GM18868 (cell line): ENCODE data around the gene FBXL19.
A peak's percentile ranks its signal among the peaks of the same experiment; 100 is the strongest.

Experiments used
- ATAC-seq: cut with Tn5 transposase; IDR thresholded peaks from one replicate; pipeline ENCODE4 v1.9.1; 2021; ENCODE audit warnings: mild to moderate bottlenecking, moderate library complexity; ENCODE audit not compliant: unreplicated experiment

Gene FBXL19

GRCh38 chr16:30894540-30895368 is 28.6 kb upstream of the FBXL19 start:
- ATAC-seq = no peak

GRCh38 chr16:30895627-30896260 is 27.6 kb upstream of the FBXL19 start:
- ATAC-seq = no peak

DNA sequence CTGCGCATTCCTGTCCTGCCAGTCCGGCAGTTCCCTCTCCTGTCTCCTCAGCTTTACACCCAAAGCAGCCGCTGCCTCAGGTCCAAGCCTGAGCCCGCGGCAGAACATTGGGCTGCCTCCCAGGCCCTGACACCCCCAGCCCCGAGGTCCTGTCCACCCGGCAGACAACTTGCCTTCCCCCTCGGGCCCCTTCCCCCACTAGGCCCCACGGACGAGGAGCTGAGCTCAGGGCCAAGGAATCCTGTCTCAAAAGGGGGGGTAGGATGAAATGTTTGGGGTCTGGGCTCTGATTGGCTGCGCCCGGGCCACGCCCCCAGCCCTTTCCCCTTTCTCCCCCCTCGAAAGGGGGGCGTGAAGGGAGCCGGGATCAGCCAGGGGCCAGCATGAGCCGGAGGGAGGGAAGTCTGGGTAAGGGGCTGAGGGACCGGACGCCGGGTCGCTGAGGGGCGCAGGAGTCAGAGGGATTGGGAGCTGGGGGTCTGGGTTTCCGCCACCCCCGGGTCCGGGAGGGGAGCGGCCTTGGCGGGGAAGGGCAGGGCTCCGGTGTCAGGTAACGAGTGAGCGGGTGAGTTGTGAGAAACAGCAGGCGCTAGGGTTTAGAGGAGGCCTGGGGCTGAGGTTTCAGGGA is 27.0 kb upstream of the FBXL19 start, which contains the start of gene CTF1:
Gene CTF1 (plus strand): TSS at position 354 of the 628 bp plus-strand sequence. CDS start 30 bp downstream, at position 384.
- no peak for ATAC-seq

DNA sequence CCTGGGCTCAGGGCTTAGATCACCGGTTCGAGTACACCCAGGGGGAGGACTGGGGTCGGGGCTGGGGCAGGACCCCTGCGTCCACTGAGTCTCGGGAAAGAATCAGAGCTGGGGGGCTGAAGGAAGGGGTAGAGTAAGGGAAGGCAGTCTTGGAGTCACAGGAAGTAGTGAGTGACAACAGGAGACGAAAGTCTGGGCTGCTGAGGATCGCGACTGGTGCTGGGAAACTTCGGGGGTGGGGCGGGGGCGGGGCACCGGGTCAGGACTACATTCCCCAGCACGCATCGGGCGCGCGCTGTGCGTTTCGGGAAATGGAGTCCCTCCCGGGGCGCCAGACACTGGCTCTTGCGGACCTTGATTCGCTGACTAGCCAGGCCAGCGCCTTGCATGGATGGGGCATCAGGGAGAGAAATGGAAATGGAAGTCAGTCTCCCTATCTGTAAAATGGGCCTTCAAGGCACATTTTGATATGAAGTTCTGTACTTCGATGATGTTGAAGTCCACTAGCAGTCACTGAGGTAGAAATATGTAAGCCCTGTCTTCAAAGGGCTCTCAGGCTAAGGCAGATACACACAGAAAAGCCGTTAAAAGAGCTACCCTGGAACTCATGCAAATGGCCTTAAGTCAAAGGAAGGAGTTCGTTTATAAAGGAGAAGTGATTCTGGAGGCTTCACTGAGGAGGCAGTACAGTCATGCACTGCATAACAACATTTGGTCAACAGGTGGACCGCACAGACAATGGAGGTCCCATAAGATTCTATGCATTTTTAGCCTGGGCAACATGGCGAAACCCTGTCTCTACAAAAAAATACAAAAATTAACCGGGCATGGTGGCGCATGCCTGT is 26.3 kb upstream of the FBXL19 start:
- ATAC-seq = peak; percentile 51

- ATAC-seq = no peak
Observed at GRCh38 chr16:30899794-30900193, 23.6 kb upstream of the FBXL19 start.

DNA sequence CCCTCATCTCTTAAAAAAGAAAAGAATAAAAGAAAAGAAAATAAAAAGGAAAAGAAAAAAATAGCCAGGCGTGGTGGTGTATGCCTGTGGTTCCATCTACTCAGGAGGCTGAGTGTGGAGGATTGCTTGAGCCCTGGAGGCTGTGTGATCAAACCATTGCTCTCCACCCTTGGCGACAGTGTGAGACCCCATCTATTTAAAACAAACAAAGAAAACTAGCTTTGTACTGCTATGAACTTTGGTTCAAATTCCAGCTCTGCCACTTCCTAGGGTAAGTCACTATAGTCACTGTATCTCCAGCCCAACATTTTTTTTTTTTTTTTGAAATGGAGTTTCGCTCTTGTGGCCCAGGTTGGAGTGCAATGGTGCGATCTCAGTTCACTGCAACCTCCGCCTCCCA is 22.8 kb upstream of the FBXL19 start:
- ATAC-seq = no peak

- no peak for ATAC-seq
Observed at GRCh38 chr16:30901201-30902028, 22.0 kb upstream of the FBXL19 start.

DNA sequence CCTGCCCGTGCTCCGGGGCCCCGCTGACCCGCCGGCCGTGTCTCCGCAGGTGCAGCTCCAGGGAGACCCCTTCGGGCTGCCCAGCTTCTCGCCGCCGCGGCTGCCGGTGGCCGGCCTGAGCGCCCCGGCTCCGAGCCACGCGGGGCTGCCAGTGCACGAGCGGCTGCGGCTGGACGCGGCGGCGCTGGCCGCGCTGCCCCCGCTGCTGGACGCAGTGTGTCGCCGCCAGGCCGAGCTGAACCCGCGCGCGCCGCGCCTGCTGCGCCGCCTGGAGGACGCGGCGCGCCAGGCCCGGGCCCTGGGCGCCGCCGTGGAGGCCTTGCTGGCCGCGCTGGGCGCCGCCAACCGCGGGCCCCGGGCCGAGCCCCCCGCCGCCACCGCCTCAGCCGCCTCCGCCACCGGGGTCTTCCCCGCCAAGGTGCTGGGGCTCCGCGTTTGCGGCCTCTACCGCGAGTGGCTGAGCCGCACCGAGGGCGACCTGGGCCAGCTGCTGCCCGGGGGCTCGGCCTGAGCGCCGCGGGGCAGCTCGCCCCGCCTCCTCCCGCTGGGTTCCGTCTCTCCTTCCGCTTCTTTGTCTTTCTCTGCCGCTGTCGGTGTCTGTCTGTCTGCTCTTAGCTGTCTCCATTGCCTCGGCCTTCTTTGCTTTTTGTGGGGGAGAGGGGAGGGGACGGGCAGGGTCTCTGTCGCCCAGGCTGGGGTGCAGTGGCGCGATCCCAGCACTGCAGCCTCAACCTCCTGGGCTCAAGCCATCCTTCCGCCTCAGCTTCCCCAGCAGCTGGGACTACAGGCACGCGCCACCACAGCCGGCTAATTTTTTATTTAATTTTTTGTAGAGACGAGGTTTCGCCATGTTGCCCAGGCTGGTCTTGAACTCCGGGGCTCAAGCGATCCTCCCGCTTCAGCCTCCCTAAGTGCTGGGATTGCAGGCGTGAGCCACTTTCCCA is 21.1 kb upstream of the FBXL19 start:
- peak; percentile 69 for ATAC-seq

- ATAC-seq = no peak
Observed at GRCh38 chr16:30903002-30903401, 20.4 kb upstream of the FBXL19 start.

DNA sequence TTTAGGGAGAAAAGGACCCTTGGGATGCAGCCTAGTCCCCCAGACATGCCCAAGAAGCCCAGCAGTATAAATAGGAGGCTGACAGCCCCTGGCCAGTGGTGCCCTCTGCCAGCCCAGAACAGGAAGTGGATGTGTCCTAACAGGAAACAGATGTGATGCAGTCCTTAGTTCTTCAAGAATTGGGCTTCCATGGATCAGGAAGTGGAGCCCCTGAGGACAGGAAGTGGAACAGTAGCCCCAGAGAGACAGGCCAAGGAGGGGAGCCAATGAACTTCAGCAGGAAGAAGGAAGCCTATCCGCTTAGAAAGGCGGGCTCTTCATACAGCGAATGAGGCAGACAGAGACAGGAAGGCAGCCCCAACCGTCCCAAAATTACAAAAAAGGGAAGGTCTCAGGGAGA is 19.8 kb upstream of the FBXL19 start:
- ATAC-seq = no peak

- ATAC-seq = no peak
Observed at GRCh38 chr16:30904114-30904780, 19.1 kb upstream of the FBXL19 start.

DNA sequence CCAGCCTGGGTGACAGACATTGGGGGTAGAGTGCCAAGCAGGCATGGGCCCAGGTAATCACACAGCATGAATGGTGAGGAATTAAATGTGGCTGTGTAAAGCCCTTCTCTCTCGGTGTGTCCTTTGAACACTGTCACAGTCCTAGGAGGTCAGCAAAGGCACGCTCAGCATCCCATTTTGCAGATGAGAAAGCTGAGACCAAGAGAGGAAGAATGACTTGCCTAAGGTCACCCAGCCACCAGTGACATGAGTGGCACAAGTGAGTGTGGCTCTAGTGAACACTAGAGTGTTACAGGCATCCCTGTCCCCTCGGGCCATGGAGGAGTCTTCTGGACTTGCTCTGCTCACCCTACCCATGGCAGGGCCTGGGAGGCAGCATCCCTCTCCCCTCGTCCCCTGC is 16.3 kb upstream of the FBXL19 start:
- no peak for ATAC-seq

DNA sequence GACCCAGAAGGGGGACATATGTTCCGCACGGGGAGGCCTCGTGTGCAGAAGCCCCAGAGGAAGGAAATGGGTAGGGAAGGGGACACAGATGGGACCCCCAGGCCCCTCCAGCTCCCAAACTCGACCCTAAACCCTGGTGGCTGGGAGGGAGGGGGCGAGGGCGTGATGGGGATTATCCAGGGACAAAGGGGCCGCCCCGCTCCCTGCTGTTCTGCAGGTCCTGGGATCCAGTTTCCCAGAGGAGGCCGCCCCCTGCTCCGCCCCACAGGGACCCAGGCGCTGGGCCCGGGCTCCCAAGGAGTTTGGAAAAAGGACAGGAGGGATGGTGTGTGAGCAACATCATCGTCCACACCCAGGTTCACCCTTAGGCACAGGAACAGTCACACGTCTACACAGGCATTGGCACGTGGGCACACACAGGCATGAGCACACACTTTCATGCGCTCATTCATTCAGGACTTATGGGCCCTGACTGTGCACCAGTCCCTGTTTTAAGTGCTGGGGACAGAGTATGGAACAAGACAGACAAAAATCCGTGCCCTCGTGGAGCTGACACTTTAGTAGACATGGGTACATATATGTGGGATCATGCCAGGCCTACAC is 12.8 kb upstream of the FBXL19 start:
- ATAC-seq = no peak

GRCh38 chr16:30912794-30913412 is 10.5 kb upstream of the FBXL19 start:
- no peak for ATAC-seq

DNA sequence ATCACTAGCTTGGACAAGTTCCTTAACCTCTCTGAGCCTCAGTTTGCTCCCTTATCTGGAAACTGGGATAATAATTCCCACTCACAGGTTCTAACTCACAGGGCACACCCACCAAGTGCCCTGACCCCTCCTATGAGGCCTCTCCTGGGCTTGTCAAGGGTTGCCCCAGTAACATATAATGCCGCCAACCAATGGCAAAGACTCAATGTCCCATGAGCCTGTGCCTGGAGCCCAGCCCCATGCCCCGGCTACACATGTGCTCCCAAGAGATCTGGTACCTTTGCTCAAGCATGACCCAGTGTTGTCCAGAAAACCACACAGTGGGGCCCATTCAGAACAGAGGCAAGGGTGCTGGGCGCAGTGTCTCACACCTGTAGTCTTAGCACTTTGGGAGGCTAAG is 8.5 kb upstream of the FBXL19 start:
- ATAC-seq = no peak

DNA sequence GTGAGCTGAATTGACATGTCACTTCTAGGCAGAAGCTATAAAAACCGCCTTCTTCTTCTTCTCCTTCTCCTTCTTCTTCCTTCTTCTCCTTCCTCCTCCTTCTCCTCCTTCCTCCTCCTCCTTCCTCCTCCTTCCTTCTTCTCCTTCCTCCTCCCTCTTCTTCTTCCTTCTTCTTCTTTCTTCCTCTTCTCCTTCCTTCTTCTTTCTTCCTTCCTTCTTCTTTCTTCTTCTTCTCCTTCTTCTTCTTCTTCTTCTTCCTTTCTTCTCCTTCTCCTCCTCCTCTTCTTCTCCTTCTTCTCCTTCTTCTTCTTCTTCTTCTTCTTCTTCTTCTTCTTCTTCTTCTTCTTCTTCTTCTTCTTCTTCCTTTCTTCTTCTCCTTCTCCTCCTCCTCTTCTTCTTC is 4.8 kb upstream of the FBXL19 start:
- no peak for ATAC-seq

DNA sequence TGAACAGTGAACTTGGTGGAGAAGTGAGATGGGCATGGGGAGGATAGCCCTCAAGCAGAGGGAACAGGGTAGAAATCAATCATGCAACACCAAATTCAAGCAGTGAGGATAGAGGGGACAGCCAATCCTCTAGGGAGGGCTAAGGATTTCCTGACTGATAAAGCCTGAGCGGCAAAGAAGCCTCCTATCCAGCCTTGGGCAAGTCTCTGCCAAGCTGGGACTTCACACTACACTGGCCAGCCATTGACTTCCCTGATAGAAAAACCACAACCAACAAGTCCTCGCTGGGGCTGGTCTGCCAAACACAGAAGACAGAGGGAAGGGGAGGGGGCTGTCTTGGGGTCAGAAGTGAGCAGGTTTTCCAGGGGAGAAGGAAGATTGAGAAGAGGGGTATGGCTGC is 2.5 kb upstream of the FBXL19 start:
- no peak for ATAC-seq

DNA sequence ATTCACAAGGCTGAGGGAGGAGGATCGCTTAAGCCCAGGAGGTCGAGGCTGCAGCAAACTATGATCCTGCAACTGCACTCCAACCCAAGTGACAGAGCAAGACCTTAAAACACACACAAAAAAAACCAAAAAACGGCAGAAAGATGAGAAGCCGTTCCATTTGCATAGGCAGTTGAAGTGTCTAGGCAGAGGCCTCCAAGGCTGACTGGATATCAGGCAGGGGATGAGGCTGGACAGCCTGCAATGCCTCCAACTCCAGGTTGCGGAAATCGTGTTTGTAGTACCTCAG is 2.0 kb upstream of the FBXL19 start:
- ATAC-seq = no peak
